ENCODE measurements around the gene TMEM260. TPM values are rescaled to one million over a fixed set of nuclear protein-coding genes. Genes with fewer than 3 reads are reported as not detected.

The TMEM260 gene
- total and polyA plus RNA-seq, 2 donors from 2014 or later = 8.8 to 24.3 TPM

GRCh38 chr14:56617084-56617483 lies 37.5 kb downstream of the TMEM260 start:
- H3K27ac ChIP-seq (ENCODE audit: low read depth in 2 of 2, low read length in 2 of 2) = no peak overlapping the region
- intact Hi-C loops (cut with DNase I) = no loop called here
- peaks cover 0 to 26% (median 16%) of the 10 kb centered on the region in 3 donors for H3K36me3 ChIP-seq (ENCODE audit: control insufficient read depth in 2 of 3, insufficient read depth in 3 of 3, low read length in 3 of 3)
- no peak for FAIRE-seq
- no peak overlapping the region for H3K9ac ChIP-seq (ENCODE audit: low read length in 3 of 3)
- H3K4me1 ChIP-seq (ENCODE audit: control insufficient read depth in 2 of 3, insufficient read depth in 2 of 3, low read depth in 1 of 3, low read length in 3 of 3) = no peaks in the 10 kb centered on the region
- no peak overlapping the region for H3K4me3 ChIP-seq (ENCODE audit: low read length in 3 of 3)
- TF ChIP-seq CTCF (IDR thresholded peaks at IDR 0.05; ENCODE audit: borderline replicate concordance, extremely low read depth, insufficient read depth) = no peak
- H3K27me3 ChIP-seq (ENCODE audit: control insufficient read depth, insufficient read depth, low read length) = no peaks in the 10 kb centered on the region
- no peak for DNase-seq
- no peaks in the 10 kb centered on the region for H3K9me3 ChIP-seq (ENCODE audit: control insufficient read depth in 2 of 3, insufficient read depth in 1 of 3, low read length in 3 of 3)

GRCh38 chr14:56630707-56631106 lies 51.1 kb downstream of the TMEM260 start:
- no peak overlapping the region for H3K27ac ChIP-seq (ENCODE audit: low read depth in 2 of 2, low read length in 2 of 2)
- peaks cover 0 to 2% (median 0%) of the 10 kb centered on the region in 3 donors for H3K9me3 ChIP-seq (ENCODE audit: control insufficient read depth in 2 of 3, insufficient read depth in 1 of 3, low read length in 3 of 3)
- no peaks in the 10 kb centered on the region for H3K27me3 ChIP-seq (ENCODE audit: control insufficient read depth, insufficient read depth, low read length)
- intact Hi-C loops (cut with DNase I) = no loop called here
- no peaks in the 10 kb centered on the region for H3K4me1 ChIP-seq (ENCODE audit: control insufficient read depth in 2 of 3, insufficient read depth in 2 of 3, low read depth in 1 of 3, low read length in 3 of 3)
- no peak overlapping the region for H3K4me3 ChIP-seq (ENCODE audit: low read length in 3 of 3)
- no peak for TF ChIP-seq CTCF (IDR thresholded peaks at IDR 0.05; ENCODE audit: borderline replicate concordance, extremely low read depth, insufficient read depth)
- DNase-seq = no peak
- peaks cover 5 to 17% (median 16%) of the 10 kb centered on the region in 3 donors for H3K36me3 ChIP-seq (ENCODE audit: control insufficient read depth in 2 of 3, insufficient read depth in 3 of 3, low read length in 3 of 3)
- FAIRE-seq = no peak
- no peak overlapping the region for H3K9ac ChIP-seq (ENCODE audit: low read length in 3 of 3)

GRCh38 chr14:56632195-56632594 lies 52.6 kb downstream of the TMEM260 start:
- Histone ChIP-seq H3K4me1 (ENCODE audit: control insufficient read depth in 2 of 3, insufficient read depth in 2 of 3, low read depth in 1 of 3, low read length in 3 of 3) (no peaks in the 10 kb centered on the region), H3K36me3 (ENCODE audit: control insufficient read depth in 2 of 3, insufficient read depth in 3 of 3, low read length in 3 of 3) (peaks cover 5 to 23% (median 21%) of the 10 kb centered on the region in 3 donors), H3K9ac (ENCODE audit: low read length in 3 of 3) (no peak overlapping the region), H3K27ac (ENCODE audit: low read depth in 2 of 2, low read length in 2 of 2) (no peak overlapping the region), H3K4me3 (ENCODE audit: low read length in 3 of 3) (no peak overlapping the region), H3K27me3 (ENCODE audit: control insufficient read depth, insufficient read depth, low read length) (no peaks in the 10 kb centered on the region), H3K9me3 (ENCODE audit: control insufficient read depth in 2 of 3, insufficient read depth in 1 of 3, low read length in 3 of 3) (peaks cover 0 to 2% (median 0%) of the 10 kb centered on the region in 3 donors)
- DNase-seq (no peak), FAIRE-seq (no peak)
- intact Hi-C loops (cut with DNase I) = no loop called here
- no peak for TF ChIP-seq CTCF (IDR thresholded peaks at IDR 0.05; ENCODE audit: borderline replicate concordance, extremely low read depth, insufficient read depth)

- no peaks in the 10 kb centered on the region for H3K27me3 ChIP-seq (ENCODE audit: control insufficient read depth, insufficient read depth, low read length)
- DNase-seq (no peak), FAIRE-seq (no peak)
- H3K27ac ChIP-seq (ENCODE audit: low read depth in 2 of 2, low read length in 2 of 2) = no peak overlapping the region
- intact Hi-C loops (cut with DNase I) = no loop called here
- peaks cover 0 to 2% (median 0%) of the 10 kb centered on the region in 3 donors for H3K9me3 ChIP-seq (ENCODE audit: control insufficient read depth in 2 of 3, insufficient read depth in 1 of 3, low read length in 3 of 3)
- H3K36me3 ChIP-seq (ENCODE audit: control insufficient read depth in 2 of 3, insufficient read depth in 3 of 3, low read length in 3 of 3) = peaks cover 11 to 30% (median 25%) of the 10 kb centered on the region in 3 donors
- TF ChIP-seq CTCF (IDR thresholded peaks at IDR 0.05; ENCODE audit: borderline replicate concordance, extremely low read depth, insufficient read depth) = no peak
- no peak overlapping the region for H3K9ac ChIP-seq (ENCODE audit: low read length in 3 of 3)
- no peaks in the 10 kb centered on the region for H3K4me1 ChIP-seq (ENCODE audit: control insufficient read depth in 2 of 3, insufficient read depth in 2 of 3, low read depth in 1 of 3, low read length in 3 of 3)
- H3K4me3 ChIP-seq (ENCODE audit: low read length in 3 of 3) = no peak overlapping the region
These were observed 53.9 kb downstream of the TMEM260 start for GRCh38 chr14:56633544-56633943.

All from kidney (tissue), 14 donors.